HEK293 (cell line): ENCODE results near the gene SPAAR.

Experiments used
- CTCF ChIA-PET: fragments of 350-600 bp; formaldehyde crosslinking; extraction: SDS; loops from one replicate; lab custom pipeline; 2021; ENCODE audit warnings: antibody characterized with exemption; lab: Yijun Ruan, JAX
- POLR2A ChIA-PET: fragments of 300-600 bp; formaldehyde crosslinking; extraction: SDS; loops from one replicate; lab custom pipeline; 2020; ENCODE audit warnings: antibody characterized with exemption, inconsistent platforms; lab: Yijun Ruan, JAX
- H3K27ac ChIP-seq: fragments of 200-500 bp; sonication (Bioruptor generic); 2 replicates; pipeline ENCODE4 v1.5.1; 2014; ENCODE audit warnings: low read depth, low read length, control low read depth, inconsistent platforms; ENCODE audit errors: extremely low read depth
- H3K36me3 ChIP-seq, 2 experiments: fragments of 200-500 bp in 1 of 2; sonication (Bioruptor generic) in 1 of 2; 1 replicate in 1 of 2; 2 replicates in 1 of 2; pipeline ENCODE4 v1.5.1; 2014 to 2017; ENCODE audit warnings: inconsistent platforms in 2 of 2, low read length in 2 of 2; ENCODE audit not compliant: control insufficient read depth in 2 of 2, insufficient read depth in 1 of 2
- H3K4me1 ChIP-seq: fragments of 200-500 bp; sonication (Bioruptor generic); 2 replicates; pipeline ENCODE4 v1.5.1; 2014; ENCODE audit warnings: mild to moderate bottlenecking, low read length, inconsistent platforms; ENCODE audit not compliant: control insufficient read depth, insufficient read depth
- H3K4me3 ChIP-seq: 2 replicates; pipeline ENCODE4 v1.5.1; 2011; ENCODE audit warnings: low read depth, mild to moderate bottlenecking, control low read depth, low read length, moderate library complexity
- H3K9me3 ChIP-seq: fragments of 200-500 bp; sonication (Bioruptor generic); 2 replicates; pipeline ENCODE4 v1.5.1; 2014; ENCODE audit warnings: low read depth, low read length, inconsistent platforms; ENCODE audit not compliant: control insufficient read depth, insufficient read depth
- BCL6B ChIP-seq: fragments of 450-650 bp; formaldehyde crosslinking; IDR thresholded peaks from 2 replicates; pipeline ENCODE4 v1.5.1; 2017; ENCODE audit warnings: missing biosample characterization, missing genetic modification characterization
- HOXA7 ChIP-seq: sonication (generic); formaldehyde crosslinking; IDR thresholded peaks from 2 replicates; pipeline ENCODE4 v1.8.1; 2022; ENCODE audit warnings: missing genetic modification reagents, borderline replicate concordance
- HOXC10 ChIP-seq: sonication (generic); formaldehyde crosslinking; IDR thresholded peaks from 2 replicates; pipeline ENCODE4 v1.8.1; 2023; ENCODE audit warnings: mild to moderate bottlenecking, missing genetic modification reagents
- KLF9 ChIP-seq: fragments of 450-650 bp; formaldehyde crosslinking; IDR thresholded peaks from 2 replicates; pipeline ENCODE4 v1.5.1; 2016; ENCODE audit warnings: missing biosample characterization, missing genetic modification characterization, low read depth
- OVOL3 ChIP-seq: fragments of 450-650 bp; formaldehyde crosslinking; IDR thresholded peaks from 2 replicates; pipeline ENCODE4 v1.5.1; 2016; ENCODE audit warnings: missing biosample characterization, missing genetic modification characterization
- RBAK ChIP-seq: fragments of 450-650 bp; formaldehyde crosslinking; IDR thresholded peaks from 2 replicates; pipeline ENCODE4 v1.5.1; 2016; ENCODE audit warnings: missing biosample characterization, missing genetic modification characterization
- SCRT2 ChIP-seq: fragments of 450-650 bp; formaldehyde crosslinking; IDR thresholded peaks from 2 replicates; pipeline ENCODE4 v1.5.1; 2016; ENCODE audit warnings: missing biosample characterization, missing genetic modification characterization
- TCF7L2 ChIP-seq: IDR thresholded peaks from 2 replicates; pipeline ENCODE4 v1.6.1; 2011; ENCODE audit warnings: low read depth, mild to moderate bottlenecking, inconsistent platforms, low read length, moderate library complexity, borderline replicate concordance
- ZBTB1 ChIP-seq: fragments of 450-650 bp; formaldehyde crosslinking; IDR thresholded peaks from 2 replicates; pipeline ENCODE4 v1.5.1; 2016; ENCODE audit warnings: missing biosample characterization, missing genetic modification characterization
- ZBTB44 ChIP-seq: fragments of 450-650 bp; IDR thresholded peaks from 2 replicates; pipeline ENCODE4 v1.5.1; 2018; ENCODE audit warnings: missing biosample characterization, mild to moderate bottlenecking, missing genetic modification characterization
- ZBTB7A ChIP-seq: fragments of 450-650 bp; formaldehyde crosslinking; IDR thresholded peaks from 2 replicates; pipeline ENCODE4 v1.5.1; 2016; ENCODE audit warnings: low read depth, missing biosample characterization, missing genetic modification characterization
- ZNF223 ChIP-seq: fragments of 450-650 bp; formaldehyde crosslinking; IDR thresholded peaks from 2 replicates; pipeline ENCODE4 v1.5.1; 2016; ENCODE audit warnings: missing biosample characterization, missing genetic modification characterization
- ZNF274 ChIP-seq, 2 experiments: fragments of 200-500 bp in 1 of 2; fragments of 450-650 bp in 1 of 2; sonication (Bioruptor generic) in 1 of 2; formaldehyde crosslinking in 1 of 2; IDR thresholded peaks; 2 replicates each; pipeline versions ENCODE4 v1.5.1 to v1.6.1; 2014 to 2016; ENCODE audit warnings: borderline replicate concordance in 1 of 2, inconsistent platforms in 1 of 2, low read length in 1 of 2, missing biosample characterization in 1 of 2, missing genetic modification characterization in 1 of 2
- ZNF350 ChIP-seq: fragments of 450-650 bp; formaldehyde crosslinking; IDR thresholded peaks from 2 replicates; pipeline ENCODE4 v1.5.0; 2017; ENCODE audit warnings: missing biosample characterization, mild to moderate bottlenecking, missing genetic modification characterization
- ZNF362 ChIP-seq: fragments of 450-650 bp; formaldehyde crosslinking; IDR thresholded peaks from 2 replicates; pipeline ENCODE4 v1.5.1; 2016; ENCODE audit warnings: missing biosample characterization, missing genetic modification characterization
- ZNF510 ChIP-seq: fragments of 450-650 bp; formaldehyde crosslinking; IDR thresholded peaks from 2 replicates; pipeline ENCODE4 v1.5.1; 2018; ENCODE audit warnings: mild to moderate bottlenecking, missing genetic modification characterization, missing biosample characterization; ENCODE audit not compliant: insufficient replicate concordance
- ZNF658 ChIP-seq: fragments of 450-650 bp; formaldehyde crosslinking; IDR thresholded peaks from 2 replicates; pipeline ENCODE4; 2016; ENCODE audit warnings: missing biosample characterization, missing genetic modification characterization
- ZNF664 ChIP-seq: fragments of 450-650 bp; formaldehyde crosslinking; IDR thresholded peaks from 2 replicates; pipeline ENCODE4 v1.5.1; 2016; ENCODE audit warnings: missing biosample characterization, missing genetic modification characterization
- ZNF704 ChIP-seq: fragments of 450-650 bp; formaldehyde crosslinking; IDR thresholded peaks from 2 replicates; pipeline ENCODE4 v1.5.1; 2016; ENCODE audit warnings: missing biosample characterization, missing genetic modification characterization
- ZNF76 ChIP-seq: fragments of 450-650 bp; formaldehyde crosslinking; IDR thresholded peaks from 2 replicates; pipeline ENCODE4; 2016; ENCODE audit warnings: low read depth, missing biosample characterization, missing genetic modification characterization, borderline replicate concordance
- ZSCAN23 ChIP-seq: fragments of 450-650 bp; formaldehyde crosslinking; IDR thresholded peaks from 2 replicates; pipeline ENCODE4 v1.5.1; 2016; ENCODE audit warnings: missing biosample characterization, missing genetic modification characterization
- TF ChIP-seq, protein P1 (sequence below): fragments of 450-650 bp; formaldehyde crosslinking; IDR thresholded peaks from 2 replicates; pipeline ENCODE4 v1.5.1; 2016; ENCODE audit warnings: missing biosample characterization, missing genetic modification characterization, borderline replicate concordance

Gene SPAAR

DNA sequence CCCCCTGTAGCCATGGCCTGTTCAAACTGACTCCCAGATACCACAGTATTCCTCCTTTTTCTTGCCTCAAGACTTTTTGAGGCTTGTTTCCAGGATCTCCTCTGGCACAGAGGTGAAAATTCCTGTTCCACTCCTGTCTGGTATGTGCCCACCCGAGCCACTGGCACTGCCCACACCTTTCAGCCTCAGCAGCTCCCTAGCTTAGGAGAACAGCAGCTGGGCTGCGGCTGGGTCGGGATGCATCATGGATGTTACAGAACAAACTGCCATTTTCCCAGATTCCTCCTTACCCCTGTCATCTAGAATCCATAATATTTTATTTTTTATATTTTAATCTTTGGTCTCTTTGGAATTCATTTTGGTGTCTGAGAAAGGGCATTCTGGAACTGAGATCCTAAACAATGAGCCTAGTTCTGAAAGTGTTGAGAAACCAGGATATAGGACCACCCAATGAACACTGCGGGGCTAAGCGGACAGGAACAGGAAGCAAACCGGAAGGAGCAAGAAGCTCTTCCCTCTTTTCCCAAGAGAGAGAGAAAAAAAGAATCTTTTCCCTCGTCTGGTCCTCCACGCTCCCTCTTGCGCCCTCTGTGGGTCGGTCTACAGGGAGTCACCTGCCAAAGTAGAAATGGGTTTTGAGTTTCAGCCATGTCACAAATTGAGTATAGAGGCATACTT, 36.2 kb downstream of the SPAAR start (continued):
- TF ChIP-seq ZNF274 (IDR thresholded peaks at IDR 0.05; ENCODE audit: low read length) (no peak), ZNF274 (tag by site-specific recombination; IDR thresholded peaks at IDR 0.05; ENCODE audit: borderline replicate concordance) (no peak), ZBTB1 (tag by site-specific recombination) (no peak), HOXC10 (no peak), OVOL3 (tag by site-specific recombination) (no peak), ZNF350 (tag by site-specific recombination) (no peak), ZNF664 (no peak)

DNA sequence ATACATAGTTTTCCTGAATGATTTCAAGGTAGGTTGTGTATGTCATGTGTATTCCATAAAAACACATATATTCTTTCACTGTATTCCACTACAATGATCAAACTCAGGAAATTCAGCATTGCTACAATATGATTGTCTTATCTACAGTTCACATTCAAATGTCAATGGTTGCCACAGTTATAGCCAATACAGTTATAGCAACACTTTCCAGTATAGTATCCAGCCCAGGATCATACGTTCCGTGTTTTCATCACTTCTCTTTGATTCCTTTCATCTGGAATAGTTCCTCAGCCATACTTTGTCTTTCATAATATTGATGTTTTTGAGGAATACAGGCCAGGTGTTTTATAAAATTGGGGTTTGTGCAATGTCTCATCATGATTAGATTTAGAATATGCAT, 39.2 kb downstream of the SPAAR start:
- POLR2A ChIA-PET, result no interaction called here

More for the DNA sequence above, 39.2 kb downstream of the SPAAR start:
- Histone ChIP-seq H3K9me3 (no peaks in the 10 kb centered on the region), H3K4me1 (no peaks in the 10 kb centered on the region), H3K4me3 (no peak overlapping the region), H3K27ac (no peak overlapping the region), H3K36me3 (no peaks in the 10 kb centered on the region)
- TF ChIP-seq ZNF76, result no peak
- TF ChIP-seq ZSCAN23, result no peak
- TF ChIP-seq HOXA7, result no peak
- TF ChIP-seq ZNF510, result no peak
- no peak for TF ChIP-seq RBAK (tag by site-specific recombination)
- no peak for TF ChIP-seq KLF9 (tag by site-specific recombination)
- TF ChIP-seq ZNF658 (tag by site-specific recombination), result no peak
- TF ChIP-seq, protein P1, sequence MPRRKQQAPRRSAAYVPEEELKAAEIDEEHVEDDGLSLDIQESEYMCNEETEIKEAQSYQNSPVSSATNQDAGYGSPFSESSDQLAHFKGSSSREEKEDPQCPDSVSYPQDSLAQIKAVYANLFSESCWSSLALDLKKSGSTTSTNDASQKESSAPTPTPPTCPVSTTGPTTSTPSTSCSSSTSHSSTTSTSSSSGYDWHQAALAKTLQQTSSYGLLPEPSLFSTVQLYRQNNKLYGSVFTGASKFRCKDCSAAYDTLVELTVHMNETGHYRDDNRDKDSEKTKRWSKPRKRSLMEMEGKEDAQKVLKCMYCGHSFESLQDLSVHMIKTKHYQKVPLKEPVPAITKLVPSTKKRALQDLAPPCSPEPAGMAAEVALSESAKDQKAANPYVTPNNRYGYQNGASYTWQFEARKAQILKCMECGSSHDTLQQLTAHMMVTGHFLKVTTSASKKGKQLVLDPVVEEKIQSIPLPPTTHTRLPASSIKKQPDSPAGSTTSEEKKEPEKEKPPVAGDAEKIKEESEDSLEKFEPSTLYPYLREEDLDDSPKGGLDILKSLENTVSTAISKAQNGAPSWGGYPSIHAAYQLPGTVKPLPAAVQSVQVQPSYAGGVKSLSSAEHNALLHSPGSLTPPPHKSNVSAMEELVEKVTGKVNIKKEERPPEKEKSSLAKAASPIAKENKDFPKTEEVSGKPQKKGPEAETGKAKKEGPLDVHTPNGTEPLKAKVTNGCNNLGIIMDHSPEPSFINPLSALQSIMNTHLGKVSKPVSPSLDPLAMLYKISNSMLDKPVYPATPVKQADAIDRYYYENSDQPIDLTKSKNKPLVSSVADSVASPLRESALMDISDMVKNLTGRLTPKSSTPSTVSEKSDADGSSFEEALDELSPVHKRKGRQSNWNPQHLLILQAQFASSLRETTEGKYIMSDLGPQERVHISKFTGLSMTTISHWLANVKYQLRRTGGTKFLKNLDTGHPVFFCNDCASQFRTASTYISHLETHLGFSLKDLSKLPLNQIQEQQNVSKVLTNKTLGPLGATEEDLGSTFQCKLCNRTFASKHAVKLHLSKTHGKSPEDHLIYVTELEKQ (tag by site-specific recombination), result no peak
- TF ChIP-seq SCRT2, result no peak
- TF ChIP-seq ZNF704 (tag by site-specific recombination), result no peak
- no peak for TF ChIP-seq ZNF362 (tag by site-specific recombination)
- no peak for TF ChIP-seq ZBTB44 (tag by site-specific recombination)
- TF ChIP-seq ZBTB7A (tag by site-specific recombination), result no peak
- no peak for TF ChIP-seq TCF7L2
- no peak for TF ChIP-seq ZNF223 (tag by site-specific recombination)
- no peak for TF ChIP-seq OVOL3 (tag by site-specific recombination)
- TF ChIP-seq BCL6B, result no peak
- CTCF ChIA-PET, result interaction anchor here (1.2 kb wide), 1 partner anchor 218 kb away, joined by 5 read pairs; no protein-coding TSS in a partner anchor
